Measurements from ENCODE around the gene IL22RA1. TPM values are rescaled to one million over a fixed set of nuclear protein-coding genes. Genes with fewer than 3 reads are reported as not detected.

Gene IL22RA1
- polyA plus RNA-seq, 1 donor from 2014 or later = not detected

- Histone ChIP-seq H3K9me2 (ENCODE audit: insufficient read depth, low read length) (no peaks in the 10 kb centered on the region), H3K4me2 (ENCODE audit: low read length) (no peak overlapping the region), H3K9me3 (ENCODE audit: low read length) (no peaks in the 10 kb centered on the region), H3K27ac (ENCODE audit: low read length) (no peak overlapping the region), H3K36me3 (ENCODE audit: insufficient read depth, low read length) (no peaks in the 10 kb centered on the region), H3K27me3 (ENCODE audit: insufficient read depth, low read depth, low read length) (no peaks in the 10 kb centered on the region), H2AFZ (ENCODE audit: low read depth, low read length) (no peak overlapping the region), H3K79me2 (replicated peaks; ENCODE audit: insufficient read depth, low read length) (no peaks in the 10 kb centered on the region), H3F3A (ENCODE audit: insufficient read depth, low read length, poor library complexity, severe bottlenecking) (no peaks in the 10 kb centered on the region), H3K9ac (ENCODE audit: low read length) (no peak overlapping the region), H3K4me3 (ENCODE audit: low read length) (no peak overlapping the region), H4K20me1 (ENCODE audit: insufficient read depth) (no peaks in the 10 kb centered on the region)
- TF ChIP-seq RAD21 (conservative IDR thresholded peaks at IDR 0.05) (no peak), CTCF (IDR thresholded peaks at IDR 0.05; ENCODE audit: poor library complexity, severe bottlenecking) (no peak), REST (IDR thresholded peaks at IDR 0.05; ENCODE audit: borderline replicate concordance) (no peak), SMC3 (conservative IDR thresholded peaks at IDR 0.05; ENCODE audit: poor library complexity) (no peak), TAF1 (IDR thresholded peaks at IDR 0.05; ENCODE audit: low read depth) (no peak), MXI1 (conservative IDR thresholded peaks at IDR 0.05; ENCODE audit: poor library complexity, severe bottlenecking) (no peak)
Observed at GRCh38 chr1:24096009-24096738, 46.8 kb downstream of the IL22RA1 start.

GRCh38 chr1:24095140-24095859 lies 47.6 kb downstream of the IL22RA1 start:
- no peaks in the 10 kb centered on the region for H3K9me3 ChIP-seq (ENCODE audit: low read length)
- H3K9me2 ChIP-seq (ENCODE audit: insufficient read depth, low read length) = no peaks in the 10 kb centered on the region
- no peak overlapping the region for H3K4me2 ChIP-seq (ENCODE audit: low read length)
- H2AFZ ChIP-seq (ENCODE audit: low read depth, low read length) = no peak overlapping the region
- H3K27ac ChIP-seq (ENCODE audit: low read length) = no peak overlapping the region
- no peak overlapping the region for H3K9ac ChIP-seq (ENCODE audit: low read length)
- no peaks in the 10 kb centered on the region for H3K27me3 ChIP-seq (ENCODE audit: insufficient read depth, low read depth, low read length)
- H3F3A ChIP-seq (ENCODE audit: insufficient read depth, low read length, poor library complexity, severe bottlenecking) = no peaks in the 10 kb centered on the region
- H3K36me3 ChIP-seq (ENCODE audit: insufficient read depth, low read length) = no peaks in the 10 kb centered on the region
- H3K79me2 ChIP-seq (replicated peaks; ENCODE audit: insufficient read depth, low read length) = no peaks in the 10 kb centered on the region
- H3K4me3 ChIP-seq (ENCODE audit: low read length) = no peak overlapping the region
- no peaks in the 10 kb centered on the region for H4K20me1 ChIP-seq (ENCODE audit: insufficient read depth)
- TF ChIP-seq TAF1 (IDR thresholded peaks at IDR 0.05; ENCODE audit: low read depth) = no peak
- TF ChIP-seq SMC3 (conservative IDR thresholded peaks at IDR 0.05; ENCODE audit: poor library complexity) = no peak
- no peak for TF ChIP-seq REST (IDR thresholded peaks at IDR 0.05; ENCODE audit: borderline replicate concordance)
- TF ChIP-seq EZH2 (IDR thresholded peaks at IDR 0.05; ENCODE audit: borderline replicate concordance, insufficient read depth, low read length, poor library complexity, severe bottlenecking) = no peak
- TF ChIP-seq MXI1 (conservative IDR thresholded peaks at IDR 0.05; ENCODE audit: poor library complexity, severe bottlenecking) = no peak
- no peak for TF ChIP-seq POLR2AphosphoS5 (IDR thresholded peaks at IDR 0.05)
- no peak for TF ChIP-seq RAD21 (conservative IDR thresholded peaks at IDR 0.05)
- no peak for TF ChIP-seq CTCF (IDR thresholded peaks at IDR 0.05; ENCODE audit: poor library complexity, severe bottlenecking)
